ENCODE results near the gene DNAJC6.
"Not testable (repeated sequence)": the region's sequence is repeated elsewhere in the genome, so short reads cannot be mapped to it uniquely, and the experiment has no call there.

Gene DNAJC6

GRCh38 chr1:65309304-65310077, at the start of gene DNAJC6:
DNAJC6 (plus strand) TSS chr1:65309543; CDS start chr1:65309746, 203 bp downstream.
- peak; percentile 64 for DNase-seq

- DNase-seq = no peak
Observed at GRCh38 chr1:65259816-65260215, 49.5 kb upstream of the DNAJC6 start.

- peak in 1 of 2 experiments; percentile 18 for DNase-seq
Observed at GRCh38 chr1:65260851-65261473, 48.4 kb upstream of the DNAJC6 start.

GRCh38 chr1:65263286-65263685, 46.1 kb upstream of the DNAJC6 start:
- DNase-seq = no peak

- peak in 1 of 2 experiments; percentile 24 for DNase-seq
Observed at GRCh38 chr1:65264197-65264929, 45.0 kb upstream of the DNAJC6 start.

GRCh38 chr1:65265296-65265650, 44.1 kb upstream of the DNAJC6 start:
- DNase-seq = no peak

- DNase-seq = peak; percentile 18 to 26
Observed at GRCh38 chr1:65265651-65266351, 43.5 kb upstream of the DNAJC6 start.

GRCh38 chr1:65266476-65266875, 42.9 kb upstream of the DNAJC6 start:
- DNase-seq = no peak

- no peak for DNase-seq
Observed at GRCh38 chr1:65267271-65267670, 42.1 kb upstream of the DNAJC6 start.

GRCh38 chr1:65267683-65268082, 41.7 kb upstream of the DNAJC6 start:
- no peak for DNase-seq

GRCh38 chr1:65269612-65270011, 39.7 kb upstream of the DNAJC6 start:
- DNase-seq = no peak

GRCh38 chr1:65276197-65276939, 33.0 kb upstream of the DNAJC6 start:
- no peak for DNase-seq

GRCh38 chr1:65277605-65278347, 31.6 kb upstream of the DNAJC6 start:
- DNase-seq = no peak

- DNase-seq = no peak
Observed at GRCh38 chr1:65278376-65279069, 30.8 kb upstream of the DNAJC6 start.

GRCh38 chr1:65279070-65279779, 30.1 kb upstream of the DNAJC6 start:
- no peak for DNase-seq

- no peak for DNase-seq
Observed at GRCh38 chr1:65281846-65282245, 27.5 kb upstream of the DNAJC6 start.

- DNase-seq = no peak
Observed at GRCh38 chr1:65284229-65284628, 25.1 kb upstream of the DNAJC6 start.

GRCh38 chr1:65289449-65289848, 19.9 kb upstream of the DNAJC6 start:
- no peak for DNase-seq

GRCh38 chr1:65291818-65292217, 17.5 kb upstream of the DNAJC6 start:
- not testable (repeated sequence) for DNase-seq

- DNase-seq = no peak
Observed at GRCh38 chr1:65292861-65293593, 16.3 kb upstream of the DNAJC6 start.

Data from activated CD4-positive, alpha-beta T cell treated with anti-CD3 and anti-CD28 coated beads, Interleukin-2, amount 50 U/mL, for 48 hours (primary cell).